Measurements from ENCODE around the gene JAML. TPM values are rescaled to one million over a fixed set of nuclear protein-coding genes. Genes with fewer than 3 reads are reported as not detected.

JAML gene
- total RNA-seq, 1 experiment from 2014 or later, result 0.30 TPM

DNA sequence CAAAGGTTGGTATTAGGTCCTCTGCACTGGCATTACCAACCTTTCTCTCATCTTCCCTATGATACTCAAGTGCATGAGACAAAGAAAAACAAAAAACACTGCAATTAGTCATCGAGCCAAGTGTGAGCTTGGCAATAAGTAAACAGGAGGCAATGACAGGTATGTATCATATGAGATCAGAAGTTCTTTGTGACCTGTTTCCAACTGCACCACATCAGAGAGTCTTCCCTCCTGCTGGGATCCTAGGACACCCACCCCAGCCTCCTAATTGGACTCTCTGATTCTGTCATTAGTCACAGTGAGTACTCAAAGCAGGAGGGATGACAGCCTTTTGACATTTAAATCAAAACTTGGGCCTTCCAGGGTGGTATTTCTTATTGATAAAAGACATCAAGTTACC, 7.8 kb upstream of the JAML start:
- H3K4me1 ChIP-seq (ENCODE audit: control insufficient read depth in 1 of 2, insufficient read depth in 2 of 2, low read length in 2 of 2), result peaks cover 21 to 22% of the 10 kb centered on the region in 2 experiments
- TF ChIP-seq CBX3 (IDR thresholded peaks at IDR 0.05; ENCODE audit: low read depth) (peak; percentile 76), SP1 (IDR thresholded peaks at IDR 0.05; ENCODE audit: low read depth) (peak; percentile 90), ELF1 (IDR thresholded peaks at IDR 0.05; ENCODE audit: borderline replicate concordance, low read depth) (no peak; the same call in 1 of the 2 replicates), JUND (IDR thresholded peaks at IDR 0.05) (peak; percentile 94), CEBPB (IDR thresholded peaks at IDR 0.05; ENCODE audit: low read depth) (peak; percentile 76), MAX (IDR thresholded peaks at IDR 0.05) (peak; percentile 79), RAD21 (IDR thresholded peaks at IDR 0.05; ENCODE audit: low read depth) (peak; percentile 27), FOSL1 (IDR thresholded peaks at IDR 0.05; ENCODE audit: low read depth) (peak; percentile 93), EGR1 (IDR thresholded peaks at IDR 0.05; ENCODE audit: low read depth) (peak; percentile 60), POLR2AphosphoS5 (IDR thresholded peaks at IDR 0.05; ENCODE audit: low read depth, low read length) (peak; percentile 56; the same call in 1 of the 2 replicates), EZH2 (IDR thresholded peaks at IDR 0.05) (no peak), SIN3A (IDR thresholded peaks at IDR 0.05; ENCODE audit: low read depth) (peak; percentile 94), POLR2A (IDR thresholded peaks at IDR 0.05; ENCODE audit: borderline replicate concordance, extremely low read depth, insufficient read depth, insufficient read length) (no peak)
- TF ChIP-seq, protein P1, sequence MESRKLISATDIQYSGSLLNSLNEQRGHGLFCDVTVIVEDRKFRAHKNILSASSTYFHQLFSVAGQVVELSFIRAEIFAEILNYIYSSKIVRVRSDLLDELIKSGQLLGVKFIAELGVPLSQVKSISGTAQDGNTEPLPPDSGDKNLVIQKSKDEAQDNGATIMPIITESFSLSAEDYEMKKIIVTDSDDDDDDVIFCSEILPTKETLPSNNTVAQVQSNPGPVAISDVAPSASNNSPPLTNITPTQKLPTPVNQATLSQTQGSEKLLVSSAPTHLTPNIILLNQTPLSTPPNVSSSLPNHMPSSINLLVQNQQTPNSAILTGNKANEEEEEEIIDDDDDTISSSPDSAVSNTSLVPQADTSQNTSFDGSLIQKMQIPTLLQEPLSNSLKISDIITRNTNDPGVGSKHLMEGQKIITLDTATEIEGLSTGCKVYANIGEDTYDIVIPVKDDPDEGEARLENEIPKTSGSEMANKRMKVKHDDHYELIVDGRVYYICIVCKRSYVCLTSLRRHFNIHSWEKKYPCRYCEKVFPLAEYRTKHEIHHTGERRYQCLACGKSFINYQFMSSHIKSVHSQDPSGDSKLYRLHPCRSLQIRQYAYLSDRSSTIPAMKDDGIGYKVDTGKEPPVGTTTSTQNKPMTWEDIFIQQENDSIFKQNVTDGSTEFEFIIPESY (IDR thresholded peaks at IDR 0.05; ENCODE audit: extremely low read depth, insufficient replicate concordance, low read length), result peak; percentile 43
- ATAC-seq (peak; percentile 89), DNase-seq (ENCODE audit: low read depth, low spot score) (peak; percentile 79)
- 0 out of 4 replicates have a peak overlapping the region, but pooled peaks of 1 of the 2 experiments have one; percentile 3 for H3K4me3 ChIP-seq (replicated peaks in 1 of 2; ENCODE audit: low read depth in 1 of 2, low read length in 2 of 2)
- H3K27ac ChIP-seq (ENCODE audit: low read depth, low read length), result no peak overlapping the region
- no peaks in the 10 kb centered on the region for H3K27me3 ChIP-seq (ENCODE audit: insufficient read depth, low read length)
- H3K9me3 ChIP-seq (ENCODE audit: control insufficient read depth in 1 of 2, insufficient read depth in 1 of 2, low read depth in 1 of 2, low read length in 2 of 2), result no peaks in the 10 kb centered on the region
- POLR2A ChIA-PET, result interaction anchor here (1.7 kb wide), 1 partner anchor 9 kb away, joined by 5 read pairs; no protein-coding TSS in a partner anchor
- H3K4me2 ChIP-seq (ENCODE audit: low read length), result peak overlapping the region; percentile 50
- no peaks in the 10 kb centered on the region for H4K20me1 ChIP-seq (ENCODE audit: insufficient read depth)
- H2AFZ ChIP-seq (ENCODE audit: low read depth, low read length, poor library complexity, severe bottlenecking), result no peak overlapping the region
- no TSS peak for BruUV-seq (replicated peaks)
- no peaks in the 10 kb centered on the region for H3K79me2 ChIP-seq (ENCODE audit: insufficient read depth, low read length)
- no peaks in the 10 kb centered on the region for H3K36me3 ChIP-seq (ENCODE audit: control insufficient read depth in 1 of 2, insufficient read depth in 2 of 2, low read length in 2 of 2)
- CTCF ChIA-PET, result no interaction called here
- no peaks in the 10 kb centered on the region for H3K9me2 ChIP-seq (ENCODE audit: insufficient read depth)
- intact Hi-C loops (cut with micrococcal nuclease), result no loop called here
- RAD21 ChIA-PET (ENCODE audit: low non-redundant PET in 1 of 2, low total read pairs in 2 of 2, uncharacterized antibody in 2 of 2, unreplicated experiment in 2 of 2), result no interaction called here
- H3K9ac ChIP-seq (ENCODE audit: low read length), result no peak overlapping the region
